ENCODE measurements around the gene STAG3. TPM values are rescaled to one million over a fixed set of nuclear protein-coding genes. Genes with fewer than 3 reads are reported as not detected.
A peak's percentile ranks its signal among the peaks of the same experiment; 100 is the strongest.

STAG3 gene
- total and polyA plus RNA-seq, 9 of the 15 experiments (the other 6 are each of a cell fraction or from before 2014, with no cell fraction given) = 0.54 to 2.5 (median 1.7) TPM

GRCh38 chr7:100157334-100158228, 20.1 kb upstream of the STAG3 start:
- Histone ChIP-seq H3K27ac (ENCODE audit: extremely low read depth, low read depth, low read length) (peak overlapping the region; percentile 91), H3K4me3 (peak overlapping the region; percentile 99), H4K20me1 (replicated peaks; ENCODE audit: control insufficient read depth, insufficient read depth, low read length) (peaks cover 10% of the 10 kb centered on the region), H3K4me2 (ENCODE audit: insufficient read depth, low read length) (peak overlapping the region; percentile 89), H3K9ac (ENCODE audit: insufficient read depth in 1 of 2, low read depth in 2 of 2, low read length in 2 of 2) (peak overlapping the region; percentile 90 to 98), H3K79me2 (ENCODE audit: control insufficient read depth, insufficient read depth, low read length) (peaks cover 30% of the 10 kb centered on the region), H3K36me3 (ENCODE audit: control insufficient read depth, insufficient read depth, low read length) (peaks cover 45% of the 10 kb centered on the region), H3K27me3 (ENCODE audit: control insufficient read depth in 2 of 2, insufficient read depth in 2 of 2, low read length in 2 of 2) (no peaks in the 10 kb centered on the region), H3K9me3 (replicated peaks; ENCODE audit: control insufficient read depth, insufficient read depth, low read depth, low read length) (no peaks in the 10 kb centered on the region), H3K9me1 (ENCODE audit: control insufficient read depth, insufficient read depth, low read length) (no peaks in the 10 kb centered on the region), H3K4me1 (replicated peaks in 1 of 2; ENCODE audit: control insufficient read depth in 2 of 2, insufficient read depth in 2 of 2, low read length in 2 of 2) (peaks cover 30 to 74% of the 10 kb centered on the region in 2 experiments), H2AFZ (ENCODE audit: low read depth, low read length) (no peak overlapping the region)
- BruUV-seq (replicated peaks) = TSS peak; percentile 54
- ChIA-PET POLR2A (interaction anchor here (0.7 to 2.1 kb wide), 7 partner anchors 10 to 140 kb away, joined by 3 to 8 read pairs (median 3); no protein-coding TSS in a partner anchor), CTCF (ENCODE audit: low intra/inter-chr PET ratio) (no interaction called here)
- DNase-seq (ENCODE audit: extremely low read depth in 1 of 4, low spot score in 3 of 4) (peak; percentile 62 to 88 (median 73)), FAIRE-seq (peak; percentile 73), ATAC-seq (peak; percentile 80)
- WGBS (ENCODE audit: insufficient coverage, low coverage, missing lambda C conversion rate) = 4% methylated on average over 20 of the region's 32 CpGs
- intact Hi-C loops (cut with micrococcal nuclease) = loop anchor here (1.0 to 5.0 kb wide), 3 partner anchors 10 to 115 kb away; no protein-coding TSS in a partner anchor
- in situ Hi-C loops (cut with MboI) = no loop called here
- TF ChIP-seq ZBTB11 (CRISPR knock-in tag; IDR thresholded peaks at IDR 0.05) (0 out of 6 replicates have a peak, but pooled peaks of 1 of the 3 experiments have one; percentile 76), ASH1L (IDR thresholded peaks at IDR 0.05; ENCODE audit: borderline replicate concordance, low read depth, partially characterized antibody) (no peak), FOXP4 (CRISPR knock-in tag; IDR thresholded peaks at IDR 0.05; ENCODE audit: borderline replicate concordance) (peak; percentile 74; the same call in 1 of the 2 replicates), FOXA3 (CRISPR knock-in tag; conservative IDR thresholded peaks at IDR 0.05 in 1 of 2, IDR thresholded peaks at IDR 0.05 in 1 of 2) (no peak), SMAD1 (IDR thresholded peaks at IDR 0.05; ENCODE audit: low read depth, low read length, partially characterized antibody) (no peak), CBFA2T3 (IDR thresholded peaks at IDR 0.05) (peak; percentile 72), HOXB6 (CRISPR knock-in tag; IDR thresholded peaks at IDR 0.05; ENCODE audit: borderline replicate concordance) (no peak), SUPT5H (IDR thresholded peaks at IDR 0.05) (peak; percentile 59)
- TF ChIP-seq, protein P1, sequence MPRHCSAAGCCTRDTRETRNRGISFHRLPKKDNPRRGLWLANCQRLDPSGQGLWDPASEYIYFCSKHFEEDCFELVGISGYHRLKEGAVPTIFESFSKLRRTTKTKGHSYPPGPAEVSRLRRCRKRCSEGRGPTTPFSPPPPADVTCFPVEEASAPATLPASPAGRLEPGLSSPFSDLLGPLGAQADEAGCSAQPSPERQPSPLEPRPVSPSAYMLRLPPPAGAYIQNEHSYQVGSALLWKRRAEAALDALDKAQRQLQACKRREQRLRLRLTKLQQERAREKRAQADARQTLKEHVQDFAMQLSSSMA (CRISPR knock-in tag; IDR thresholded peaks at IDR 0.05) = 0 out of 2 replicates have a peak, but pooled peaks have one; percentile 33
- TF ChIP-seq, protein P2, sequence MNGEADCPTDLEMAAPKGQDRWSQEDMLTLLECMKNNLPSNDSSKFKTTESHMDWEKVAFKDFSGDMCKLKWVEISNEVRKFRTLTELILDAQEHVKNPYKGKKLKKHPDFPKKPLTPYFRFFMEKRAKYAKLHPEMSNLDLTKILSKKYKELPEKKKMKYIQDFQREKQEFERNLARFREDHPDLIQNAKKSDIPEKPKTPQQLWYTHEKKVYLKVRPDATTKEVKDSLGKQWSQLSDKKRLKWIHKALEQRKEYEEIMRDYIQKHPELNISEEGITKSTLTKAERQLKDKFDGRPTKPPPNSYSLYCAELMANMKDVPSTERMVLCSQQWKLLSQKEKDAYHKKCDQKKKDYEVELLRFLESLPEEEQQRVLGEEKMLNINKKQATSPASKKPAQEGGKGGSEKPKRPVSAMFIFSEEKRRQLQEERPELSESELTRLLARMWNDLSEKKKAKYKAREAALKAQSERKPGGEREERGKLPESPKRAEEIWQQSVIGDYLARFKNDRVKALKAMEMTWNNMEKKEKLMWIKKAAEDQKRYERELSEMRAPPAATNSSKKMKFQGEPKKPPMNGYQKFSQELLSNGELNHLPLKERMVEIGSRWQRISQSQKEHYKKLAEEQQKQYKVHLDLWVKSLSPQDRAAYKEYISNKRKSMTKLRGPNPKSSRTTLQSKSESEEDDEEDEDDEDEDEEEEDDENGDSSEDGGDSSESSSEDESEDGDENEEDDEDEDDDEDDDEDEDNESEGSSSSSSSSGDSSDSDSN (IDR thresholded peaks at IDR 0.05; ENCODE audit: borderline replicate concordance in 1 of 2, low read depth in 2 of 2, low read length in 2 of 2) = 0 out of 4 replicates have a peak, but pooled peaks of 1 of the 2 experiments have one; percentile 49

Data from K562 (cell line).